CD4-positive, alpha-beta memory T cell (primary cell): ENCODE measurements around the gene PDCD11. TPM values are rescaled to one million over a fixed set of nuclear protein-coding genes. Genes with fewer than 3 reads are reported as not detected.
A peak's percentile ranks its signal among the peaks of the same experiment; 100 is the strongest.

Experiments
- CTCF ChIA-PET: fragments of 350-600 bp; sonication (Branson Sonifier 250); formaldehyde crosslinking; loops from one replicate; lab custom pipeline; 2021; ENCODE audit warnings: inconsistent platforms; ENCODE audit not compliant: partially characterized antibody; lab: Charles Lee
- POLR2A ChIA-PET: fragments of 350-600 bp; sonication (Branson Sonifier 250); formaldehyde crosslinking; loops from one replicate; lab custom pipeline; 2021; ENCODE audit not compliant: partially characterized antibody; lab: Charles Lee
- DNase-seq, 5 donors: peaks; one replicate each; pipeline versions ENCODE4 v3.0.0 to v3.0.0-alpha.2; 2020 to 2022; ENCODE audit warnings: mixed read lengths in 1 of 5
- H3K27ac ChIP-seq: one replicate; pipeline ENCODE4 v1.7.0; 2013; ENCODE audit warnings: low read depth, low read length
- H3K27me3 ChIP-seq: 2 replicates; pipeline ENCODE4 v1.7.0; 2013; ENCODE audit warnings: mild to moderate bottlenecking, low read length, moderate library complexity; ENCODE audit not compliant: insufficient read depth
- H3K36me3 ChIP-seq: 2 replicates; pipeline ENCODE4 v1.7.0; 2013; ENCODE audit warnings: mild to moderate bottlenecking, low read length, moderate library complexity; ENCODE audit not compliant: insufficient read depth
- H3K4me1 ChIP-seq: 2 replicates; pipeline ENCODE4 v1.7.0; 2013; ENCODE audit warnings: mild to moderate bottlenecking, low read length, moderate library complexity; ENCODE audit not compliant: insufficient read depth
- H3K4me3 ChIP-seq, 2 donors: one replicate each; pipeline ENCODE4 v1.7.0; 2013; ENCODE audit warnings: low read length in 2 of 2, mild to moderate bottlenecking in 1 of 2
- H3K9me3 ChIP-seq, 2 donors: one replicate each; pipeline ENCODE4 v1.7.0; 2013; ENCODE audit warnings: low read length in 2 of 2, control low read depth in 1 of 2; ENCODE audit not compliant: control insufficient read depth in 1 of 2
- H3K27ac Mint-ChIP-seq, 7 donors: one replicate each; pipeline ENCODE4 v1.8.0; 2020 to 2021; ENCODE audit warnings: mixed read lengths in 7 of 7, mild to moderate bottlenecking in 6 of 7, inconsistent platforms in 3 of 7, moderate library complexity in 3 of 7
- H3K27me3 Mint-ChIP-seq, 2 donors: one replicate each; pipeline ENCODE4 v1.8.0; 2020 to 2021; ENCODE audit warnings: mixed read lengths in 2 of 2
- H3K36me3 Mint-ChIP-seq, 2 donors: one replicate each; pipeline ENCODE4 v1.8.0; 2020 to 2021; ENCODE audit warnings: mixed read lengths in 2 of 2, inconsistent platforms in 1 of 2, mild to moderate bottlenecking in 1 of 2
- H3K4me1 Mint-ChIP-seq, 4 donors: one replicate each; pipeline ENCODE4 v1.8.0; 2020 to 2021; ENCODE audit warnings: mixed read lengths in 4 of 4, mild to moderate bottlenecking in 1 of 4
- H3K4me3 Mint-ChIP-seq, 8 donors: one replicate each; pipeline ENCODE4 v1.8.0; 2020 to 2021; ENCODE audit warnings: mixed read lengths in 8 of 8, mild to moderate bottlenecking in 7 of 8, moderate library complexity in 6 of 8, inconsistent platforms in 3 of 8
- H3K9me3 Mint-ChIP-seq, 8 donors: one replicate each; pipeline ENCODE4 v1.8.0; 2020 to 2021; ENCODE audit warnings: mixed read lengths in 8 of 8, mild to moderate bottlenecking in 5 of 8, inconsistent platforms in 3 of 8, moderate library complexity in 1 of 8
- intact Hi-C: fragments of 100-400 bp; cut with micrococcal nuclease; formaldehyde crosslinking; loops from one replicate; pipeline ENCODE4 v1.15.1; 2023
- polyA plus RNA-seq, 2 donors: library from polyadenylated mRNA; unstranded; fragments of 300-500 nt; fragmentation: Illumina TruSeq; gene quantifications; one replicate each; pipeline ENCODE4 v1.2.3, GENCODE V29; 2021
- total RNA-seq, 2 experiments: library from RNA; stranded (reverse); gene quantifications; one replicate each; pipeline ENCODE4 v1.2.3, GENCODE V29; 2021

PDCD11 gene
- total and polyA plus RNA-seq, 4 experiments from 2014 or later, result 2.5 to 45.0 (median 26.9) TPM

GRCh38 chr10:103475437-103475836 lies 79.0 kb downstream of the PDCD11 start:
- no peaks in the 10 kb centered on the region for H3K36me3 Mint-ChIP-seq
- no peaks in the 10 kb centered on the region for H3K9me3 Mint-ChIP-seq
- Histone ChIP-seq H3K4me3 (no peak overlapping the region), H3K9me3 (no peaks in the 10 kb centered on the region), H3K4me1 (peaks cover 33% of the 10 kb centered on the region), H3K36me3 (no peaks in the 10 kb centered on the region), H3K27ac (no peak overlapping the region), H3K27me3 (no peaks in the 10 kb centered on the region)
- DNase-seq, result no peak
- ChIA-PET POLR2A (interaction anchor here (0.8 to 2.0 kb wide), 7 partner anchors 21 to 110 kb away, joined by 3 to 4 read pairs (median 3); no protein-coding TSS in a partner anchor), CTCF (interaction anchor here (0.7 to 8.4 kb wide), 7 partner anchors 8 to 65 kb away, joined by 3 to 141 read pairs (median 6); partner anchors contain the start of gene CALHM2)
- peaks cover 19 to 50% (median 31%) of the 10 kb centered on the region in 4 donors for H3K4me1 Mint-ChIP-seq
- H3K27ac Mint-ChIP-seq, result peak overlapping the region in 3 of 7 donors; percentile 17 to 68 (median 50)
- no peak overlapping the region for H3K4me3 Mint-ChIP-seq
- intact Hi-C loops, result no loop called here
- no peaks in the 10 kb centered on the region for H3K27me3 Mint-ChIP-seq

- no peaks in the 10 kb centered on the region for H3K9me3 Mint-ChIP-seq
- peak overlapping the region in 3 of 7 donors; percentile 17 to 68 (median 50) for H3K27ac Mint-ChIP-seq
- Histone ChIP-seq H3K27ac (no peak overlapping the region), H3K27me3 (no peaks in the 10 kb centered on the region), H3K36me3 (no peaks in the 10 kb centered on the region), H3K4me1 (peaks cover 26% of the 10 kb centered on the region), H3K4me3 (no peak overlapping the region), H3K9me3 (no peaks in the 10 kb centered on the region)
- CTCF ChIA-PET, result interaction anchor here (1.3 to 8.4 kb wide), 4 partner anchors 9 to 58 kb away, joined by 3 to 141 read pairs (median 18); partner anchors contain the start of gene CALHM2
- no peaks in the 10 kb centered on the region for H3K27me3 Mint-ChIP-seq
- peak overlapping the region in 1 of 8 donors; percentile 69 for H3K4me3 Mint-ChIP-seq
- POLR2A ChIA-PET, result interaction anchor here (0.8 to 2.0 kb wide), 5 partner anchors 22 to 109 kb away, joined by 3 to 11 read pairs (median 4); partner anchors contain the start of gene CALHM2
- H3K4me1 Mint-ChIP-seq, result peaks cover 12 to 42% (median 23%) of the 10 kb centered on the region in 4 donors
- H3K36me3 Mint-ChIP-seq, result no peaks in the 10 kb centered on the region
- intact Hi-C loops, result no loop called here
- DNase-seq, result no peak
Measured at GRCh38 chr10:103476046-103476768, 79.8 kb downstream of the PDCD11 start.

- Histone ChIP-seq H3K27ac (no peak overlapping the region), H3K4me1 (peaks cover 4% of the 10 kb centered on the region), H3K27me3 (no peaks in the 10 kb centered on the region), H3K9me3 (no peaks in the 10 kb centered on the region), H3K4me3 (no peak overlapping the region), H3K36me3 (no peaks in the 10 kb centered on the region)
- CTCF ChIA-PET, result interaction anchor here (1.2 to 8.4 kb wide), 2 partner anchors 19 to 61 kb away, joined by 3 to 141 read pairs; no protein-coding TSS in a partner anchor
- intact Hi-C loops, result no loop called here
- H3K9me3 Mint-ChIP-seq, result no peaks in the 10 kb centered on the region
- H3K4me1 Mint-ChIP-seq, result peaks cover 11 to 29% (median 16%) of the 10 kb centered on the region in 4 donors
- DNase-seq, result no peak
- H3K27ac Mint-ChIP-seq, result peak overlapping the region in 2 of 7 donors; percentile 19 to 66
- no peak overlapping the region for H3K4me3 Mint-ChIP-seq
- POLR2A ChIA-PET, result no interaction called here
- H3K27me3 Mint-ChIP-seq, result no peaks in the 10 kb centered on the region
- H3K36me3 Mint-ChIP-seq, result no peaks in the 10 kb centered on the region
Measured at GRCh38 chr10:103478671-103479070, 82.2 kb downstream of the PDCD11 start.

GRCh38 chr10:103479135-103479534 lies 82.7 kb downstream of the PDCD11 start, which contains the start of gene CALHM3:
TSS of gene CALHM3 (minus strand) at chr10:103479240. CDS start at chr10:103479032, 208 bp downstream.
- no peak within 1 kb of the TSS for H3K4me3 Mint-ChIP-seq
- no peaks in the 10 kb centered on the region for H3K36me3 Mint-ChIP-seq
- no peaks in the 10 kb centered on the region for H3K27me3 Mint-ChIP-seq
- Histone ChIP-seq H3K27ac (no peak within 1 kb of the TSS), H3K4me1 (peaks cover 4% of the 10 kb centered on the region), H3K9me3 (no peaks in the 10 kb centered on the region), H3K4me3 (no peak within 1 kb of the TSS), H3K36me3 (no peaks in the 10 kb centered on the region), H3K27me3 (no peaks in the 10 kb centered on the region)
- H3K4me1 Mint-ChIP-seq, result peaks cover 8 to 24% (median 13%) of the 10 kb centered on the region in 4 donors
- ChIA-PET CTCF (interaction anchor here (1.2 to 8.4 kb wide), 2 partner anchors 20 to 61 kb away, joined by 3 to 141 read pairs; no protein-coding TSS in a partner anchor), POLR2A (no interaction called here)
- no peaks in the 10 kb centered on the region for H3K9me3 Mint-ChIP-seq
- peak within 1 kb of the TSS in 3 of 7 donors; percentile 19 to 79 (median 23) for H3K27ac Mint-ChIP-seq
- intact Hi-C loops, result no loop called here
- DNase-seq, result no peak

- intact Hi-C loops, result loop anchor here (10.0 kb wide), 1 partner anchor 126 kb away; the partner anchor contains the start of gene PCGF6
- H3K27ac ChIP-seq, result no peak overlapping the region
- Mint-ChIP-seq H3K27me3 (no peaks in the 10 kb centered on the region), H3K4me3 (no peak overlapping the region), H3K9me3 (no peaks in the 10 kb centered on the region), H3K36me3 (no peaks in the 10 kb centered on the region), H3K27ac (no peak overlapping the region), H3K4me1 (peaks cover 8 to 24% (median 11%) of the 10 kb centered on the region in 4 donors)
- POLR2A ChIA-PET, result interaction anchor here (0.7 to 1.6 kb wide), 4 partner anchors 9 to 30 kb away, joined by 3 to 6 read pairs (median 4); partner anchors contain the start of gene CALHM2
- no peaks in the 10 kb centered on the region for H3K27me3 ChIP-seq
- H3K4me1 ChIP-seq, result peaks cover 4% of the 10 kb centered on the region
- no peaks in the 10 kb centered on the region for H3K9me3 ChIP-seq
- no peak overlapping the region for H3K4me3 ChIP-seq
- CTCF ChIA-PET, result interaction anchor here (0.7 to 8.4 kb wide), 8 partner anchors 9 to 205 kb away, joined by 3 to 141 read pairs (median 5); partner anchors contain the start of gene CALHM2
- no peaks in the 10 kb centered on the region for H3K36me3 ChIP-seq
- DNase-seq, result no peak
Measured at GRCh38 chr10:103480521-103480920, 84.1 kb downstream of the PDCD11 start.

GRCh38 chr10:103481974-103482531 lies 85.6 kb downstream of the PDCD11 start:
- H3K4me3 ChIP-seq, result no peak overlapping the region
- POLR2A ChIA-PET, result interaction anchor here (1.1 to 1.6 kb wide), 2 partner anchors 29 to 30 kb away, joined by 4 to 6 read pairs; partner anchors contain the start of gene CALHM2
- H3K9me3 Mint-ChIP-seq, result no peaks in the 10 kb centered on the region

More at GRCh38 chr10:103481974-103482531, 85.6 kb downstream of the PDCD11 start:
- DNase-seq, result peak; percentile 64 to 71 (median 66)
- peaks cover 0 to 3% of the 10 kb centered on the region in 2 donors for H3K27me3 Mint-ChIP-seq
- H3K4me3 Mint-ChIP-seq, result no peak overlapping the region
- CTCF ChIA-PET, result interaction anchor here (1.0 to 9.3 kb wide), 11 partner anchors 10 to 65 kb away, joined by 4 to 268 read pairs (median 9); partner anchors contain the start of genes CALHM2 and NEURL1
- no peaks in the 10 kb centered on the region for H3K27me3 ChIP-seq
- no peak overlapping the region for H3K27ac ChIP-seq
- no peaks in the 10 kb centered on the region for H3K4me1 ChIP-seq
- intact Hi-C loops, result loop anchor here (1.0 to 10.0 kb wide), 3 partner anchors 30 to 127 kb away; partner anchors contain the start of genes CALHM2 and PCGF6
- H3K9me3 ChIP-seq, result no peaks in the 10 kb centered on the region
- no peaks in the 10 kb centered on the region for H3K36me3 Mint-ChIP-seq
- no peaks in the 10 kb centered on the region for H3K36me3 ChIP-seq
- peaks cover 7 to 18% (median 9%) of the 10 kb centered on the region in 4 donors for H3K4me1 Mint-ChIP-seq
- peak overlapping the region in 3 of 7 donors; percentile 3 to 79 (median 38) for H3K27ac Mint-ChIP-seq
